DND-41 (cell line): Measurements from ENCODE around the gene FARP2.
"Not testable (repeated sequence)": the region's sequence is repeated elsewhere in the genome, so short reads cannot be mapped to it uniquely, and the experiment has no call there.

Experiments used
- ATAC-seq: fragments of 200-7000 bp; cut with Tn5 transposase; 3 replicates; pipeline ENCODE4 v1.9.1; 2021; ENCODE audit warnings: low read depth; ENCODE audit not compliant: insufficient read depth
- DNase-seq: peaks from one replicate; pipeline ENCODE4 v3.0.0-alpha.2; 2020
- H2AFZ ChIP-seq: 2 replicates; pipeline ENCODE4 v1.6.0; 2012; ENCODE audit warnings: low read depth, low read length
- H3K27ac ChIP-seq: 2 replicates; pipeline ENCODE4 v1.5.1; 2012; ENCODE audit warnings: low read length, inconsistent platforms
- H3K27me3 ChIP-seq: fragments of 200-600 bp; sonication (generic); 2 replicates; pipeline ENCODE4 v1.6.0; 2012; ENCODE audit warnings: low read length, mild to moderate bottlenecking, inconsistent platforms; ENCODE audit not compliant: insufficient read depth, poor library complexity
- H3K36me3 ChIP-seq: 2 replicates; pipeline ENCODE4 v1.5.1; 2012; ENCODE audit warnings: low read length, inconsistent platforms; ENCODE audit not compliant: insufficient read depth
- H3K4me1 ChIP-seq: 2 replicates; pipeline ENCODE4 v1.5.1; 2012; ENCODE audit warnings: mild to moderate bottlenecking, low read length; ENCODE audit not compliant: insufficient read depth
- H3K4me2 ChIP-seq: 2 replicates; pipeline ENCODE4 v1.6.0; 2012; ENCODE audit warnings: mild to moderate bottlenecking, moderate library complexity, low read length, inconsistent platforms; ENCODE audit not compliant: insufficient read depth
- H3K4me3 ChIP-seq, 2 experiments: fragments of 200-600 bp in 1 of 2; shearing (Covaris generic) in 1 of 2; 2 replicates each; pipeline ENCODE4 v1.5.1; 2012 to 2016; ENCODE audit warnings: inconsistent platforms in 2 of 2, low read length in 2 of 2, mild to moderate bottlenecking in 2 of 2, low read depth in 1 of 2, moderate library complexity in 1 of 2
- H3K79me2 ChIP-seq: 2 replicates; pipeline ENCODE4 v1.6.0; 2012; ENCODE audit warnings: low read length, inconsistent platforms; ENCODE audit not compliant: insufficient read depth
- H3K9ac ChIP-seq: 2 replicates; pipeline ENCODE4 v1.6.0; 2012; ENCODE audit warnings: low read depth, mild to moderate bottlenecking, inconsistent platforms, low read length, moderate library complexity
- H3K9me3 ChIP-seq: 2 replicates; pipeline ENCODE4 v1.5.1; 2012; ENCODE audit warnings: low read length, moderate library complexity, mild to moderate bottlenecking, inconsistent platforms; ENCODE audit not compliant: insufficient read depth, severe bottlenecking
- H4K20me1 ChIP-seq: 2 replicates; pipeline ENCODE4 v1.6.0; 2012; ENCODE audit warnings: low read length; ENCODE audit not compliant: insufficient read depth
- CTCF ChIP-seq: IDR thresholded peaks from 2 replicates; pipeline ENCODE4 v1.5.1; 2012; ENCODE audit warnings: borderline replicate concordance, low read length, moderate library complexity, mild to moderate bottlenecking; ENCODE audit not compliant: poor library complexity, severe bottlenecking; ENCODE audit errors: extremely low read depth
- EZH2 ChIP-seq: IDR thresholded peaks from 3 replicates; pipeline ENCODE4 v1.6.1; 2012; ENCODE audit warnings: borderline replicate concordance, low read depth, mild to moderate bottlenecking, moderate library complexity, low read length, inconsistent platforms; ENCODE audit not compliant: severe bottlenecking

Gene FARP2

DNA sequence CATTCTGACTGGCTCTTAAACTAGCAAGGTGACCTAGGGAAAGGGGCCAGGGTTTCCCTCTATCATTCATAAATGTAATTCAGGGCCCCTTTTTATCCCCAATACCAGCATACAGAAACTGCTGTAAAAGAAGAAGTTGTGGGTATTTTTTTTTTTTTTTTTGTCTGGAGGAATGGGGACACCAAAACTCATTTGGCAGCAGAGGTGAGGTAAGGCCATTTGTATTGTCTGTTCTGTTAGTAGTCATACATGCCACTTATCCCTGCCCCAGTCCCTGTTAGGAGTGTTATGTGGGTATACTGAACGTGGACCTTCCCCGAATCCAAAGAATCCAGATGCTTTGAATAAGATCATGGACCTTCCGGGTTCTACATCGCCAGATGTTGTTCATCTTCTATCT, 38.7 kb upstream of the FARP2 start:
- TF ChIP-seq EZH2: no peak
- no peak for TF ChIP-seq CTCF
- DNase-seq: no peak
- Histone ChIP-seq H2AFZ (no peak overlapping the region), H3K4me3 (peak overlapping the region; percentile 50 to 80; a peak in 3 of 4 replicates), H3K27me3 (no peaks in the 10 kb centered on the region), H3K4me1 (peaks cover 77% of the 10 kb centered on the region), H3K36me3 (peaks cover 33% of the 10 kb centered on the region), H4K20me1 (peaks cover 54% of the 10 kb centered on the region), H3K79me2 (peaks cover 96% of the 10 kb centered on the region), H3K9ac (peak overlapping the region; percentile 82), H3K9me3 (no peaks in the 10 kb centered on the region), H3K27ac (peak overlapping the region; percentile 89; the same call in 1 of the 2 replicates), H3K4me2 (peak overlapping the region; percentile 72)
- no peak for ATAC-seq

DNA sequence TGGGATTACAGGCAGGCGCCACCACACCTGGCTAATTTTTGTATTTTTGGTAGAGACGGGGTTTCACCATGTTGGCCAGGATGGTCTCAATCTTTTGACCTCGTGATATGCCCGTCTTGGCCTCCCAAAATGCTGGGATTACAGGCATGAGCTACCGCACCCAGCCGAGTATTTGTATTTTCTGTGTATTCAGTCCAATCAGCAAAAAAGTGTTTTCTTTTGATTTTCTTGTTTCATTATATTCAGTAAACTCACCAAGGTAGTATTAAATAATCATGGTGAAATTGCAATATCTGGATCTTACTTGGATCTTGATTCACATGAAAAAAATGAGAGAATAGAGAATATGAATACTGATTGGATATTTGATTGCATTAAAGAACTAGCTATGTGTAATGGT, 37.3 kb upstream of the FARP2 start:
- Histone ChIP-seq H3K4me2 (peak overlapping the region; percentile 72; the same call in 1 of the 2 replicates), H3K9ac (peak overlapping the region; percentile 27; the same call in 1 of the 2 replicates), H3K4me1 (peaks cover 63% of the 10 kb centered on the region), H4K20me1 (peaks cover 58% of the 10 kb centered on the region), H3K79me2 (peaks cover 96% of the 10 kb centered on the region), H3K36me3 (peaks cover 41% of the 10 kb centered on the region)
- H3K9me3 ChIP-seq, H3K27ac ChIP-seq, ATAC-seq, H3K4me3 ChIP-seq, H2AFZ ChIP-seq, DNase-seq, H3K27me3 ChIP-seq: not testable (repeated sequence)

GRCh38 chr2:241320394-241320793, 35.7 kb upstream of the FARP2 start:
- peaks cover 52% of the 10 kb centered on the region for H3K36me3 ChIP-seq
- peaks cover 54% of the 10 kb centered on the region for H3K4me1 ChIP-seq
- no peaks in the 10 kb centered on the region for H3K9me3 ChIP-seq
- ATAC-seq: no peak
- peaks cover 69% of the 10 kb centered on the region for H4K20me1 ChIP-seq
- H3K4me3 ChIP-seq: no peak overlapping the region; a peak in 1 of 4 replicates
- H3K4me2 ChIP-seq: peak overlapping the region; percentile 72; the same call in 1 of the 2 replicates
- H3K27ac ChIP-seq: no peak overlapping the region
- no peak for TF ChIP-seq EZH2
- TF ChIP-seq CTCF: no peak
- peaks cover 97% of the 10 kb centered on the region for H3K79me2 ChIP-seq
- DNase-seq: no peak
- H3K9ac ChIP-seq: 0 out of 2 replicates have a peak overlapping the region, but pooled peaks have one; percentile 12
- no peak overlapping the region for H2AFZ ChIP-seq
- H3K27me3 ChIP-seq: no peaks in the 10 kb centered on the region

- no peak for ATAC-seq
- no peak overlapping the region for H3K9ac ChIP-seq
- H3K27me3 ChIP-seq: no peaks in the 10 kb centered on the region
- H3K4me1 ChIP-seq: peaks cover 54% of the 10 kb centered on the region
- H3K9me3 ChIP-seq: no peaks in the 10 kb centered on the region
- peaks cover 100% of the 10 kb centered on the region for H3K79me2 ChIP-seq
- peaks cover 59% of the 10 kb centered on the region for H3K36me3 ChIP-seq
- TF ChIP-seq CTCF: no peak
- no peak for TF ChIP-seq EZH2
- no peak overlapping the region for H2AFZ ChIP-seq
- peaks cover 70% of the 10 kb centered on the region for H4K20me1 ChIP-seq
- no peak overlapping the region for H3K4me3 ChIP-seq
- DNase-seq: no peak
- H3K27ac ChIP-seq: no peak overlapping the region
- peak overlapping the region; percentile 32; the same call in 1 of the 2 replicates for H3K4me2 ChIP-seq
These were observed 35.1 kb upstream of the FARP2 start for GRCh38 chr2:241321033-241321432.
